HG03159 (cell line): ENCODE data around the gene ULBP1.
A peak's percentile ranks its signal among the peaks of the same experiment; 100 is the strongest.
"Not testable (repeated sequence)": the region's sequence is repeated elsewhere in the genome, so short reads cannot be mapped to it uniquely, and the experiment has no call there.

ENCODE experiments used
- ATAC-seq: cut with Tn5 transposase; IDR thresholded peaks from one replicate; pipeline ENCODE4 v1.9.1; 2021; ENCODE audit warnings: mild to moderate bottlenecking, moderate library complexity; ENCODE audit not compliant: unreplicated experiment

ULBP1 gene

GRCh38 chr6:149933036-149933435, 30.7 kb upstream of the ULBP1 start:
- ATAC-seq: no peak

- ATAC-seq: no peak
These were observed 30.3 kb upstream of the ULBP1 start for GRCh38 chr6:149933461-149933860.

GRCh38 chr6:149934249-149935156, 29.2 kb upstream of the ULBP1 start:
- ATAC-seq: no peak

- ATAC-seq: no peak
These were observed 28.5 kb upstream of the ULBP1 start for GRCh38 chr6:149935246-149935645.

- ATAC-seq: no peak
These were observed 28.1 kb upstream of the ULBP1 start for GRCh38 chr6:149935668-149936067.

GRCh38 chr6:149936743-149937142, 27.0 kb upstream of the ULBP1 start:
- no peak for ATAC-seq

- not testable (repeated sequence) for ATAC-seq
These were observed 25.7 kb upstream of the ULBP1 start for GRCh38 chr6:149938013-149938570.

GRCh38 chr6:149938571-149939355, 25.0 kb upstream of the ULBP1 start:
- peak; percentile 72 for ATAC-seq

- ATAC-seq: no peak
These were observed 24.4 kb upstream of the ULBP1 start for GRCh38 chr6:149939356-149939648.

- no peak for ATAC-seq
These were observed 23.7 kb upstream of the ULBP1 start for GRCh38 chr6:149939909-149940671.

GRCh38 chr6:149940672-149940982, 23.1 kb upstream of the ULBP1 start:
- no peak for ATAC-seq

- no peak for ATAC-seq
These were observed 21.9 kb upstream of the ULBP1 start, which contains the start of gene ULBP2 for GRCh38 chr6:149941583-149942460. Gene ULBP2 (plus strand): TSS chr6:149942014. CDS start chr6:149942073, 59 bp downstream.

GRCh38 chr6:149942461-149942829, 21.3 kb upstream of the ULBP1 start:
- ATAC-seq: no peak

GRCh38 chr6:149943321-149943720, 20.4 kb upstream of the ULBP1 start:
- ATAC-seq: not testable (repeated sequence)

GRCh38 chr6:149945276-149945675, 18.5 kb upstream of the ULBP1 start:
- ATAC-seq: not testable (repeated sequence)

GRCh38 chr6:149946631-149947030, 17.1 kb upstream of the ULBP1 start:
- ATAC-seq: not testable (repeated sequence)

GRCh38 chr6:149947533-149947932, 16.2 kb upstream of the ULBP1 start:
- ATAC-seq: not testable (repeated sequence)

GRCh38 chr6:149948011-149948410, 15.7 kb upstream of the ULBP1 start:
- ATAC-seq: no peak

- ATAC-seq: no peak
These were observed 15.1 kb upstream of the ULBP1 start for GRCh38 chr6:149948616-149949015.

GRCh38 chr6:149950423-149950822, 13.3 kb upstream of the ULBP1 start:
- no peak for ATAC-seq
